Progenitor cell of endocrine pancreas (in vitro differentiated cells): Measurements from ENCODE around the gene RAB3C. TPM values are rescaled to one million over a fixed set of nuclear protein-coding genes. Genes with fewer than 3 reads are reported as not detected.

Experiments used
- DNase-seq: peaks from one replicate; pipeline ENCODE4 v3.0.0; 2021; ENCODE audit warnings: low spot score; ENCODE audit not compliant: unreplicated experiment
- H3K27ac Mint-ChIP-seq: 2 replicates; pipeline ENCODE4 v1.8.0; 2021; ENCODE audit warnings: mild to moderate bottlenecking, moderate library complexity, mixed read lengths
- H3K27me3 Mint-ChIP-seq: 2 replicates; pipeline ENCODE4 v1.8.0; 2021; ENCODE audit warnings: mixed read lengths
- H3K36me3 Mint-ChIP-seq: 2 replicates; pipeline ENCODE4 v1.8.0; 2022; ENCODE audit warnings: mixed read lengths; ENCODE audit not compliant: insufficient read depth
- H3K4me1 Mint-ChIP-seq: 2 replicates; pipeline ENCODE4 v1.8.0; 2021; ENCODE audit warnings: low read depth, mixed read lengths
- H3K4me3 Mint-ChIP-seq: 2 replicates; pipeline ENCODE4 v1.8.0; 2021; ENCODE audit warnings: low read depth, mild to moderate bottlenecking, moderate library complexity, mixed read lengths
- H3K9me3 Mint-ChIP-seq: 2 replicates; pipeline ENCODE4 v1.8.0; 2021; ENCODE audit warnings: low read depth, mixed read lengths
- total RNA-seq: library from RNA; stranded (reverse); gene quantifications from 2 replicates; pipeline ENCODE4 v1.2.1, GENCODE V29; 2021
- TF ChIP-seq, protein P1 (sequence below): fragments of 200-600 bp; sonication (generic); IDR thresholded peaks from one replicate; pipeline ENCODE4 v1.5.0; 2021; ENCODE audit warnings: antibody characterized with exemption, mild to moderate bottlenecking; ENCODE audit not compliant: unreplicated experiment

RAB3C gene
- total RNA-seq, 1 donor from 2014 or later = 25.2 TPM

- DNase-seq = no peak
- TF ChIP-seq, protein P1, sequence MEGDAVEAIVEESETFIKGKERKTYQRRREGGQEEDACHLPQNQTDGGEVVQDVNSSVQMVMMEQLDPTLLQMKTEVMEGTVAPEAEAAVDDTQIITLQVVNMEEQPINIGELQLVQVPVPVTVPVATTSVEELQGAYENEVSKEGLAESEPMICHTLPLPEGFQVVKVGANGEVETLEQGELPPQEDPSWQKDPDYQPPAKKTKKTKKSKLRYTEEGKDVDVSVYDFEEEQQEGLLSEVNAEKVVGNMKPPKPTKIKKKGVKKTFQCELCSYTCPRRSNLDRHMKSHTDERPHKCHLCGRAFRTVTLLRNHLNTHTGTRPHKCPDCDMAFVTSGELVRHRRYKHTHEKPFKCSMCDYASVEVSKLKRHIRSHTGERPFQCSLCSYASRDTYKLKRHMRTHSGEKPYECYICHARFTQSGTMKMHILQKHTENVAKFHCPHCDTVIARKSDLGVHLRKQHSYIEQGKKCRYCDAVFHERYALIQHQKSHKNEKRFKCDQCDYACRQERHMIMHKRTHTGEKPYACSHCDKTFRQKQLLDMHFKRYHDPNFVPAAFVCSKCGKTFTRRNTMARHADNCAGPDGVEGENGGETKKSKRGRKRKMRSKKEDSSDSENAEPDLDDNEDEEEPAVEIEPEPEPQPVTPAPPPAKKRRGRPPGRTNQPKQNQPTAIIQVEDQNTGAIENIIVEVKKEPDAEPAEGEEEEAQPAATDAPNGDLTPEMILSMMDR = no peak
- H3K36me3 Mint-ChIP-seq = no peaks in the 10 kb centered on the region
- H3K4me1 Mint-ChIP-seq = peaks cover 5% of the 10 kb centered on the region
- no peaks in the 10 kb centered on the region for H3K9me3 Mint-ChIP-seq
- H3K4me3 Mint-ChIP-seq = no peak overlapping the region
- no peaks in the 10 kb centered on the region for H3K27me3 Mint-ChIP-seq
- H3K27ac Mint-ChIP-seq = no peak overlapping the region
Measured at GRCh38 chr5:58760222-58760621, 177.3 kb downstream of the RAB3C start.

DNA sequence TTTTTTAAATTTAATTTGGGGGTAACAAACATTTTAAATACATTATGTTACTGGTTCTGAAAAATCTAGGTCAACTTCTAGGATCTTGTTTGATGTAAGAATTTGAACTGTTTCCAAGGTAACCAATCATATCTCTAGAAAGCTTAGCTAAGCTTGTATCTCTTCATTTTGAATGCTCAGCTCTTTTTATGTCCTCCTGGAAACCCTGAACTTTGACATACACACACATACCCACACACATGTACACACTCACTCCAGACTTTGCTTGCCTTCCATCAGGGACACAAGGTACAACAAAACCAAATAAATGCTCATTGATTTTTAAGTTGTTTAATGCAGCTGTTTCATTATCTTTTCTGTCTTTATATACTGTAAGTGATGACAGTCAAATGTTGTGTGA is 178.5 kb downstream of the RAB3C start:
- Mint-ChIP-seq H3K4me1 (peaks cover 6% of the 10 kb centered on the region), H3K36me3 (no peaks in the 10 kb centered on the region), H3K27me3 (no peaks in the 10 kb centered on the region), H3K4me3 (no peak overlapping the region), H3K9me3 (no peaks in the 10 kb centered on the region), H3K27ac (no peak overlapping the region)
- no peak for DNase-seq
- TF ChIP-seq, protein P1 = no peak

- Mint-ChIP-seq H3K27me3 (no peaks in the 10 kb centered on the region), H3K27ac (no peak overlapping the region), H3K36me3 (no peaks in the 10 kb centered on the region), H3K4me1 (peaks cover 6% of the 10 kb centered on the region), H3K9me3 (no peaks in the 10 kb centered on the region), H3K4me3 (no peak overlapping the region)
- DNase-seq = no peak
- TF ChIP-seq, protein P1 = no peak
Measured at GRCh38 chr5:58763390-58763789, 180.5 kb downstream of the RAB3C start.

DNA sequence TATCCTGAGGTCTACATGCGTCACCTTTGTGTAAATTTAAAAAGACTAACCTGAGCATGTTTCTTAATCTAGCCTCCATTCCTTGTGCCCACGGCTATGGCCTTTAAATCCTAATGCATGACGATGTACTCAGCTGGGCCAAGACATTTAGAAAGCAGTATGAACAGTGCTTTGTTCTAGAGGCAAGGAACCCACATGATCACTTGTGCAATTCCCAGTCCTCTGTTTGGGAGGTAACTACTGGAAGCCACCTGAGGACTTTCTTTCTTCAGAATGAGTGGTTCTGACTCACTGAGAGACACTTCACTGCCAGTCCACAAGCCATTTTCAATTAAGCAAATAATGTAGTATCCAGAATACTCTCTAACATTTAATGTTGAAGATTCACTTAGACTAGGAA is 181.3 kb downstream of the RAB3C start:
- Mint-ChIP-seq H3K27me3 (no peaks in the 10 kb centered on the region), H3K9me3 (no peaks in the 10 kb centered on the region), H3K27ac (no peak overlapping the region), H3K4me3 (no peak overlapping the region), H3K4me1 (peaks cover 6% of the 10 kb centered on the region), H3K36me3 (no peaks in the 10 kb centered on the region)
- TF ChIP-seq, protein P1 = no peak
- no peak for DNase-seq

DNA sequence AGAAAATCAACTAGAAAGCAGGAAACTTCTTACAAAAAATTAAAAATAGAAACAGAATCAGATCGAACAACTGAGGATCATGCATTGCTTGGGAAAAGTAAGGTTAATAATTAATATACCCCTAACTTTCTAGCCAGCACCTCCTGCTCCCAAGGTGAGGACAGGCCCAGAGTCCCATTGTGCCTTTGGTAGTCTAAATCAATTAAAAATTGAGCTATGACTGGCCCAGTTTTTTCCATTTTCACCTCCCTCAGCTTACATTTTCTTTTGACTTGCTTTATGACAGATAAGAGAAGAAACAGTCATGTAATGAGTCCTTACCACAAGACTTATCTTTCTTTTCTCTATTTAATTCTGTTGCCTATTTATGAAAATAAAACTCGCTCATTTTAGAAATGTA is 182.2 kb downstream of the RAB3C start:
- Mint-ChIP-seq H3K27me3 (no peaks in the 10 kb centered on the region), H3K9me3 (no peaks in the 10 kb centered on the region), H3K4me1 (peaks cover 6% of the 10 kb centered on the region), H3K27ac (no peak overlapping the region), H3K36me3 (no peaks in the 10 kb centered on the region), H3K4me3 (no peak overlapping the region)
- no peak for DNase-seq
- TF ChIP-seq, protein P1 = no peak
